ENCODE data around the gene FNTB.

Gene FNTB

DNA sequence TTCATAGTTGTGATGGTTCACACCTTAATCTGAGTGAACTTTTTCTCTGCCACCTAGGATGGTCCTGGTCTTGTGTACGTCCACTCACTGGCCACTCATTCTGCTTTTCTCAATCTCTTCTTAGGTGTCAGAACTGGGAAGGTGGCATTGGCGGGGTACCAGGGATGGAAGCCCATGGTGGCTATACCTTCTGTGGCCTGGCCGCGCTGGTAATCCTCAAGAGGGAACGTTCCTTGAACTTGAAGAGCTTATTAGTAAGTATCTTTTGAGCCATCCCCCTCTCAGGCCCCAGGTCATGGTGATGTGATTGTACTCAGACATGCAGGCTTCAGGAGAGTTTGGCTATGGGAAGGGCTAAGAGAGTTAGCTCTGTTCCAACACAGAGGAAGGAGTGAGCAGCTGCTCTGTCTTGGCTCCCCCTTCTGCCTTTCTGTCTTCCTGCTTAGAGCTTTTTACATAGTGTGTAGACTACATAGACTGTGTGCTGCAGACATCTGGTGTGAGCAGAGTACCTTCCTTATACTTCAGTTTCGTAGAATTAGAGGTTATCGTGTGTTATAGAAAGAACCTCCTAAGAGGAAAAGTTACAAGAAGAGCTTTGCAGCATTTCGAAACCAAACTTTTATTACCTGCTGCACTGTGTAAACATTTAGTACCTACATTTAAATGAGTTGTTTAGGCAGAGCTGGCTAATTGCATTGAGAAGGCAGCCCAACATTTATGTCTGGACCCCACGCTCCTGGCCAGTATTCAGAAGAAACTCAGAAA is 54.2 kb downstream of the FNTB start:
- WGBS: 90% methylated on average over 9 of the region's 9 CpGs
- Histone ChIP-seq H3K27ac (ENCODE audit: low read depth, low read length) (no peak overlapping the region), H3K27me3 (ENCODE audit: insufficient read depth, low read length) (no peaks in the 10 kb centered on the region), H3K36me3 (ENCODE audit: insufficient read depth, low read length) (peaks cover 35% of the 10 kb centered on the region), H3K4me1 (ENCODE audit: insufficient read depth, low read length) (no peaks in the 10 kb centered on the region), H3K4me3 (ENCODE audit: low read length) (no peak overlapping the region), H3K9ac (ENCODE audit: low read depth, low read length) (no peak overlapping the region), H3K9me3 (ENCODE audit: insufficient read depth, low read depth, low read length) (no peaks in the 10 kb centered on the region)

DNA sequence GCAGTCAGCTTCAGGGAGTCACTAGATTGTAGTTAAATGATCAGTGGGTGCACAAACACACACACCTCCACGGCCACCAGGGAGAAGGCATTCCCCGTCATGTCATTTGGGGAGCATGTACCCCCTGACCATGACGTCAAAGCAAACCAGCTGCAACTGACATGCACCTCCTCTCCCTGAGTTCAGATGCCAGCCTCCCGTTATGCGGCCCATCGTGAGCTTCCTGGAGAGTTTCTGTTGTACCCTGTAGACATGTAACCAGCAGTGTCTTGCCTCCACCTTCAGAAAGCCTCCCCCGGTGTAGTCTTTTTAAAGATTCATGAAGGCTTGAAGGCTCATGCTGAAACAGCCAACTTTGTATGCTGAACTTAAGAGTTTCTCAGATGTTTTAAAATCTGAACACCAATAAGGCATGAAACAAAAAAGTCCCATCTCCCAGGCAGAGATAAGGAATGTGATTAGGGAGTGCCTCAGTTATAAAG is 54.8 kb downstream of the FNTB start:
- 95% methylated on average over 7 of the region's 7 CpGs for WGBS
- H3K27me3 ChIP-seq (ENCODE audit: insufficient read depth, low read length): no peaks in the 10 kb centered on the region
- H3K9ac ChIP-seq (ENCODE audit: low read depth, low read length): no peak overlapping the region
- no peaks in the 10 kb centered on the region for H3K9me3 ChIP-seq (ENCODE audit: insufficient read depth, low read depth, low read length)
- H3K36me3 ChIP-seq (ENCODE audit: insufficient read depth, low read length): peaks cover 35% of the 10 kb centered on the region
- H3K4me3 ChIP-seq (ENCODE audit: low read length): no peak overlapping the region
- H3K27ac ChIP-seq (ENCODE audit: low read depth, low read length): no peak overlapping the region
- H3K4me1 ChIP-seq (ENCODE audit: insufficient read depth, low read length): no peaks in the 10 kb centered on the region

DNA sequence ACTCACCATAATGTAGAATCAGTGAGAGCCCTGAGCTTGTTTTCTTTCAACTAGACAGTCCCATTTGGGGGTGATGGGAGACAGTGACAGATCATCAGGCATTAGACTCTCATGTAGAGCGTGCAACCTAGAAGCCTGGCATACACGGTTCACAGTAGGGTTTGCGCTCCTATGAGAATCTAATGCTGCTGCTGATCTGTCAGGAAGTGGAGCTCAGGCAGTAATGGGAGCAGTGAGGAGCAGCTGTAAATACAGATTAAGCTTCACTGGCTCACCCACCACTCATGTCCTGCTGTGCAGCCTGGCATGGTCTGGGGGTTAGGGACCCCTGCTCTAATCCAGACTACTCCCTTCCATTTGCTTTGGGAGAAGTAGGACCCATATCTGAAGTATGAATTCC is 55.6 kb downstream of the FNTB start:
- peaks cover 41% of the 10 kb centered on the region for H3K36me3 ChIP-seq (ENCODE audit: insufficient read depth, low read length)
- no peaks in the 10 kb centered on the region for H3K27me3 ChIP-seq (ENCODE audit: insufficient read depth, low read length)
- no peaks in the 10 kb centered on the region for H3K9me3 ChIP-seq (ENCODE audit: insufficient read depth, low read depth, low read length)
- no peak overlapping the region for H3K4me3 ChIP-seq (ENCODE audit: low read length)
- H3K9ac ChIP-seq (ENCODE audit: low read depth, low read length): no peak overlapping the region
- 94% methylated on average over 3 of the region's 3 CpGs for WGBS
- H3K4me1 ChIP-seq (ENCODE audit: insufficient read depth, low read length): 0 out of 2 replicates have a peak, but pooled peaks cover 2% of the 10 kb centered on the region
- H3K27ac ChIP-seq (ENCODE audit: low read depth, low read length): no peak overlapping the region

DNA sequence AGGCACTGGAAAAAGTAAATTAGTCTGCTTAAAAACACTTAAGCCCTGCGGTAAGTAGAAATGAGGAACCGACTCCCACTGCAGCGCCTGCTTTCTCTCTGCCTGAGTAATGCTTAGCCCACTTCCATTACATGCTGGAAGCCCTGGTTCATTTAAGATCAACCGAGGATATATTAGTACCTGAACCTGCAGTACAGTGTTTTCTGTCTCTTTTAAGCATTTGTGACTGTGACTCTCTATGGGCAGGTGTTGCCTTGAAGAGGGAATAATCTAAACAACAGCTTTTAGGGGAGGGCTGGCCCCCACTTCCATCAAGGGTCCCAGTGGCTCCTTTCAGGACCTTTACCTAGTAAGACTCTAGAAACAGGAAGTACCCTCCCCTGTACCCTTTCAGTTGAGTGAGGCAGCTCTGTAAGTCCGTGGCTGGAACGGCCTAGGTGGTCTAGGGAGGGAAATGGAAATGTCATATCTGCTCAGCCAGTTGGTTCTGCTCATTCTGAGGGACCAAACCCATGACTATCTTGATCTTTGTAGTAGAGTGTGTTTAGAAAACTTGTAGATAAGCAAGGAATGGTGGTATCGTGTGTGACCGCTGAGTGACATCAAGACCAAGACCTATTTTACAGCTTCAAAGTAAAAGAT is 56.2 kb downstream of the FNTB start:
- Histone ChIP-seq H3K4me1 (ENCODE audit: insufficient read depth, low read length) (0 out of 2 replicates have a peak, but pooled peaks cover 6% of the 10 kb centered on the region), H3K27ac (ENCODE audit: low read depth, low read length) (no peak overlapping the region), H3K27me3 (ENCODE audit: insufficient read depth, low read length) (no peaks in the 10 kb centered on the region), H3K36me3 (ENCODE audit: insufficient read depth, low read length) (peaks cover 41% of the 10 kb centered on the region), H3K9ac (ENCODE audit: low read depth, low read length) (no peak overlapping the region), H3K9me3 (ENCODE audit: insufficient read depth, low read depth, low read length) (no peaks in the 10 kb centered on the region), H3K4me3 (ENCODE audit: low read length) (no peak overlapping the region)
- 84% methylated on average over 8 of the region's 8 CpGs for WGBS

DNA sequence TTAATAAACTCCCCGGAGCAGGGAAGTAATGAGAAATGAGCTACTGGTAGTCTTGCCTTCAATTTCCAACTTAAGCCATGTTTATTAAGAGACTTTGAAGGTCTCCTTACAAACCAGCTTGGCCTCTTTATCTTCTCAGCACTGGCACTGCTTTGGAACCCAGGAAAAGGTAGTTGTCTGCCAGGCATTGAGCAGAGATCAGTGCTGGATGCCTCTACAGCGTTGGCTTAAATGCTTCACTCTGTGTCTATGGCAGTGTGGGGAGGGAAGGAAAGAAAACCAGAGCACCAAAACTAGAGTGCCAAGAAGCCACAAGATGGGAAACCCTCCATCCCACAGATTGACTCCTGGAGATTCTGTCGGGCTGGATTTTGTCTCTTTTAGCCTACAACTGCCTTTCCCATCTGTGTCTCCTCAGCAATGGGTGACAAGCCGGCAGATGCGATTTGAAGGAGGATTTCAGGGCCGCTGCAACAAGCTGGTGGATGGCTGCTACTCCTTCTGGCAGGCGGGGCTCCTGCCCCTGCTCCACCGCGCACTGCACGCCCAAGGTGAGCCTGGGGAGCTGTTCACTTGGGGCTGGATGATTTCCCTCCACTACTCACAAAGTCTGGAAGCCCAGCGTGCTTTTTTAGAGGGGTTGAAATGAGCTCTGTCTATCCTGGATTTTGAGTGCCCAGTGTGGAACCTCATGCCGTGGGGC is 57.3 kb downstream of the FNTB start:
- Histone ChIP-seq H3K27me3 (ENCODE audit: insufficient read depth, low read length) (no peaks in the 10 kb centered on the region), H3K9ac (ENCODE audit: low read depth, low read length) (no peak overlapping the region), H3K9me3 (ENCODE audit: insufficient read depth, low read depth, low read length) (no peaks in the 10 kb centered on the region), H3K27ac (ENCODE audit: low read depth, low read length) (no peak overlapping the region), H3K4me3 (ENCODE audit: low read length) (no peak overlapping the region), H3K36me3 (ENCODE audit: insufficient read depth, low read length) (peaks cover 44% of the 10 kb centered on the region), H3K4me1 (ENCODE audit: insufficient read depth, low read length) (0 out of 2 replicates have a peak, but pooled peaks cover 6% of the 10 kb centered on the region)
- WGBS: 92% methylated on average over 11 of the region's 12 CpGs

DNA sequence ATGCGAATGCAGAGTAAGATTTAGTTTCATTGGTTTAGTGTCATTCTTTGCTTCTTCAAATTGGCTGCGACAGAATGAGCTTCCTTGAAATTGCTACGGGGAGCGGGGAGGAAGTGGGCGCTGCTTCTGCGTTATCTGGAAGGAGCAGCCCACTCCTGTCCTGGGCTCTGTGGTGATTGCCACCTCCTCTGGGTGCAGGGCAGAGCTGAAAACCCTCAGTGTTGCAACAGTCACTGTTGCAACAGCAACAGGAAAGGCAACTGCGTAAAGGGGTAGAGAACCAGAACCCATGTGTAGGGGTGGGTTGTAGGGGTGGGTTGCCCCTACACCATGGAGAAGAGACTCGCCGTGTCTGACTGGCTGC is 57.9 kb downstream of the FNTB start:
- Histone ChIP-seq H3K27me3 (ENCODE audit: insufficient read depth, low read length) (no peaks in the 10 kb centered on the region), H3K4me3 (ENCODE audit: low read length) (no peak overlapping the region), H3K4me1 (ENCODE audit: insufficient read depth, low read length) (0 out of 2 replicates have a peak, but pooled peaks cover 6% of the 10 kb centered on the region), H3K9ac (ENCODE audit: low read depth, low read length) (no peak overlapping the region), H3K27ac (ENCODE audit: low read depth, low read length) (no peak overlapping the region), H3K9me3 (ENCODE audit: insufficient read depth, low read depth, low read length) (no peaks in the 10 kb centered on the region), H3K36me3 (ENCODE audit: insufficient read depth, low read length) (peaks cover 44% of the 10 kb centered on the region)
- 96% methylated on average over 9 of the region's 9 CpGs for WGBS

DNA sequence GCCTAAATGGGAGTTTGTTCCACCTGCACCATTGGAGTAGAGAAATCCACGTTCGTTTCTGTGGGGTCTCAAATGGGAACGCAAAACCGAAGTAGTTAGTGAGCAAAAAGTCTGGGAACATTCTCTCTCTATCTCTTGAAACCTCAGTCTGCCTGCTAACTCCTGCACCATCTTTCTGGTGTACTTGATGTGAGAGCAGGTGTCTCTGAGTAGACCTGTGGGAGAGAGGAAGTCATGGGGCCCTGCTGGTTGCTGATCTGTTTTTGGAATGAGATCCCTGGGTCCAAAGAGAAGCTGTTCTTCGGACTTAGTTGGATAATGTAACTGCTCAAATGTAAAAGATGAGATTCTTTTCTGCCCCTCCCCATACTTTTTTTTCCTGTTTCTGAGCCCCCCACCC is 58.3 kb downstream of the FNTB start:
- Histone ChIP-seq H3K27ac (ENCODE audit: low read depth, low read length) (no peak overlapping the region), H3K27me3 (ENCODE audit: insufficient read depth, low read length) (no peaks in the 10 kb centered on the region), H3K9me3 (ENCODE audit: insufficient read depth, low read depth, low read length) (no peaks in the 10 kb centered on the region), H3K9ac (ENCODE audit: low read depth, low read length) (no peak overlapping the region), H3K4me3 (ENCODE audit: low read length) (no peak overlapping the region), H3K36me3 (ENCODE audit: insufficient read depth, low read length) (peaks cover 44% of the 10 kb centered on the region), H3K4me1 (ENCODE audit: insufficient read depth, low read length) (0 out of 2 replicates have a peak, but pooled peaks cover 6% of the 10 kb centered on the region)
- WGBS: 98% methylated on average over 5 of the region's 5 CpGs

DNA sequence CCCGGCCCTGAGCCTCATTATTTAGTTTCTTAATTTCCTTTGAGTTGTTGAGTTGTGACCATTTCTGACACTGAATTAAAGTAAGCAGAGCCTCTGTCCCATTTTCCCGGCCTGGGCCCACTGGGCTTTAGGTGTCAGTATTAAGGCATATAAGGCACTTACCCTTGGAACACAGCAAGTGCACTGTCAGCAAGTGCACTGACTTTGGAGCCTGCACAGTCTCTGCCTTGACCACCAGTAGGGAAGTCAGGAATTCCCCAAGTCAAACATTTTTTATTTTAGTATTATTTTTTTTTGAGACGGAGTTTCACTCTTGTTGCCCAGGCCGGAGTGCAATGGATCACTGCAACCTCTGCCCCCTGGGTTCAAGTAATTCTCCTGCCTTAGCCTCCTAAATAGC is 59.0 kb downstream of the FNTB start:
- H3K27ac ChIP-seq (ENCODE audit: low read depth, low read length): no peak overlapping the region
- no peak overlapping the region for H3K4me3 ChIP-seq (ENCODE audit: low read length)
- no peak overlapping the region for H3K9ac ChIP-seq (ENCODE audit: low read depth, low read length)
- H3K36me3 ChIP-seq (ENCODE audit: insufficient read depth, low read length): peaks cover 42% of the 10 kb centered on the region
- no peaks in the 10 kb centered on the region for H3K9me3 ChIP-seq (ENCODE audit: insufficient read depth, low read depth, low read length)
- 96% methylated on average over 4 of the region's 4 CpGs for WGBS
- H3K4me1 ChIP-seq (ENCODE audit: insufficient read depth, low read length): 0 out of 2 replicates have a peak, but pooled peaks cover 6% of the 10 kb centered on the region
- no peaks in the 10 kb centered on the region for H3K27me3 ChIP-seq (ENCODE audit: insufficient read depth, low read length)

DNA sequence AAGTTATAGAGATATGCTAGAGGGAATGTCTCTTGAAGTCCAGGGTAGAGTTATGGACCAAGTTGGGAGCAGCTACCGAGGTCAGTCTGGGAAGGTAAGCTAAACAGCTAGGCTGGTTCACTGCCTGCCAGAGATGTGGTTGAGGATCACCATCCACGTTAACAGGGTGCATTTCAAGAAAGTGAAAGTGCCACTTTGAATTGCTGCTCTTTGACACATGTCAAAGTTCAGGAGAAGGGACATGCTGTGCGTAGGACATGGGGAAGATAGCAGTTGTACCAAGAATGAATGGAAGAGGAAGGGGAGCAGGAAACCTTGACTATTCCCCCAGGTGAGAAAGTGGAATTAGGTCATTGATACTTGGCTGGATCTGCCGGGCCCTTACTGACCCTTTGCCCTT is 66.1 kb downstream of the FNTB start:
- H3K9me3 ChIP-seq (ENCODE audit: insufficient read depth, low read depth, low read length): no peaks in the 10 kb centered on the region
- no peaks in the 10 kb centered on the region for H3K27me3 ChIP-seq (ENCODE audit: insufficient read depth, low read length)
- no peak overlapping the region for H3K27ac ChIP-seq (ENCODE audit: low read depth, low read length)
- no peak overlapping the region for H3K9ac ChIP-seq (ENCODE audit: low read depth, low read length)
- H3K4me3 ChIP-seq (ENCODE audit: low read length): no peak overlapping the region
- peaks cover 36% of the 10 kb centered on the region for H3K36me3 ChIP-seq (ENCODE audit: insufficient read depth, low read length)
- no peaks in the 10 kb centered on the region for H3K4me1 ChIP-seq (ENCODE audit: insufficient read depth, low read length)
- WGBS: 92% methylated on average over 4 of the region's 4 CpGs

DNA sequence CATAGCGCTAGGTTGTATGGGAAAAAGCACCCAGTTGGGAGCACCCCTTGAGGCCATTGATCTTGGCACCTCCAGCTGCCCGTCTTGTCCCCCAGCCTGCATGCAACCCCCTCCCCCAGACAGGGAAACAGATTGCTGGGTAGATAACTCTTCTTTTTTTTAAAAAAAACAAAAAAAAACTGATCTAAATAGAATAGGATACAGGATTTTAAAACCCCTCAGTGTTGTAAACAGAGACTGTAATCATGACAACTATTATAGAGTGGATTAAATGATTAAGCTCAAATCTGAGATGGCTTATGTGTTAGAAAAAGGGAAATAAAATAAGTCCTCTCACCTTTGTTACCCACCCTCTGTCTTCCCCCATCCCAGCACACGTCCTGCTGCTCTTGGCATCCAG is 66.8 kb downstream of the FNTB start:
- Histone ChIP-seq H3K4me1 (ENCODE audit: insufficient read depth, low read length) (no peaks in the 10 kb centered on the region), H3K9me3 (ENCODE audit: insufficient read depth, low read depth, low read length) (no peaks in the 10 kb centered on the region), H3K27me3 (ENCODE audit: insufficient read depth, low read length) (no peaks in the 10 kb centered on the region), H3K9ac (ENCODE audit: low read depth, low read length) (no peak overlapping the region), H3K27ac (ENCODE audit: low read depth, low read length) (no peak overlapping the region), H3K4me3 (ENCODE audit: low read length) (no peak overlapping the region), H3K36me3 (ENCODE audit: insufficient read depth, low read length) (peaks cover 33% of the 10 kb centered on the region)
- 92% methylated on average over 3 of the region's 3 CpGs for WGBS

DNA sequence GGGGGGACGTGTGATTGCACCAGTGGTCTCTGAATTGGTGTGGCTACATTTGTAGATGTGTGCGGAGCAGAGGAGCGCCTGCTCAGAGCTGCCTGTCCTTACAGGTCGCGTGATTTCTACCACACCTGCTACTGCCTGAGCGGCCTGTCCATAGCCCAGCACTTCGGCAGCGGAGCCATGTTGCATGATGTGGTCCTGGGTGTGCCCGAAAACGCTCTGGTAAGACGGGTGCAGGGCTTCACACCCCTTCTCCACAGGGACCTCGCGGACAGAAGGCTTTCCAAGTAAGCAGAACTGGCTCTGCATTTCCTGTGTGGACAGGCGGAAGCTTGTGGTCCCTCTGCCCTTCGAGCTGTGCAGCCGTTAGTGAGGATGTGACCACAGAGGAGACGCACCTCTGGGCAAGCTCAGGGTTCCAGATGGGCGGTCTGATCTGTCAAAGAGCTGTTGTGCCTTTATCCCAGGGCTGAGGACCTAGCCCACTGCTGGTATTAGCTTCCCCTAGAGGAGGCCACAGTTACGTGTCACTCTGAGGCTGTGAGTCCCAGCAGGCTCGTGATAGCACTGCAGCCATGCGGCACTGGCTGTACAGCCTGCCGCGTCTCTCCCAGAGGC is 67.9 kb downstream of the FNTB start:
- 94% methylated on average over 23 of the region's 23 CpGs for WGBS
- Histone ChIP-seq H3K9ac (ENCODE audit: low read depth, low read length) (no peak overlapping the region), H3K9me3 (ENCODE audit: insufficient read depth, low read depth, low read length) (no peaks in the 10 kb centered on the region), H3K4me1 (ENCODE audit: insufficient read depth, low read length) (no peaks in the 10 kb centered on the region), H3K27ac (ENCODE audit: low read depth, low read length) (no peak overlapping the region), H3K27me3 (ENCODE audit: insufficient read depth, low read length) (no peaks in the 10 kb centered on the region), H3K4me3 (ENCODE audit: low read length) (no peak overlapping the region), H3K36me3 (ENCODE audit: insufficient read depth, low read length) (peaks cover 33% of the 10 kb centered on the region)
